ENCODE results near the gene YJEFN3. TPM values are rescaled to one million over a fixed set of nuclear protein-coding genes. Genes with fewer than 3 reads are reported as not detected.

Gene YJEFN3
- total RNA-seq, 1 donor from 2014 or later: 2.5 TPM

GRCh38 chr19:19488875-19489690, 39.6 kb upstream of the YJEFN3 start:
- DNase-seq (ENCODE audit: extremely low spot score in 2 of 2): no peak
- TF ChIP-seq POLR2AphosphoS5 (IDR thresholded peaks at IDR 0.05; ENCODE audit: insufficient read depth in 1 of 2, low read depth in 1 of 2): peak; percentile 40 to 68
- TF ChIP-seq POLR2A (IDR thresholded peaks at IDR 0.05): no peak
- TF ChIP-seq CTCF (IDR thresholded peaks at IDR 0.05): peak in 1 of 3 experiments; percentile 24
- Histone ChIP-seq H3K4me1 (peaks cover 57% of the 10 kb centered on the region), H3K27ac (peak overlapping the region; percentile 75), H3K27me3 (no peaks in the 10 kb centered on the region), H3K36me3 (peaks cover 0 to 12% of the 10 kb centered on the region in 2 donors), H3K9me3 (no peaks in the 10 kb centered on the region), H3K4me3 (peak overlapping the region; percentile 5 to 19)
- intact Hi-C loops (cut with DNase I): loop anchor here (10.0 kb wide), 1 partner anchor 84 kb away; the partner anchor contains the start of gene GATAD2A

- peaks cover 57% of the 10 kb centered on the region for H3K4me1 ChIP-seq
- intact Hi-C loops (cut with DNase I): loop anchor here (5.0 to 10.0 kb wide), 2 partner anchors 85 to 123 kb away; partner anchors contain the start of gene GATAD2A
- peak overlapping the region; percentile 75 for H3K27ac ChIP-seq
- TF ChIP-seq POLR2A (IDR thresholded peaks at IDR 0.05): no peak
- no peak for TF ChIP-seq CTCF (IDR thresholded peaks at IDR 0.05)
- TF ChIP-seq POLR2AphosphoS5 (IDR thresholded peaks at IDR 0.05; ENCODE audit: insufficient read depth in 1 of 2, low read depth in 1 of 2): no peak
- no peak for DNase-seq (ENCODE audit: extremely low spot score in 2 of 2)
- peaks cover 0 to 18% of the 10 kb centered on the region in 2 donors for H3K36me3 ChIP-seq
- H3K9me3 ChIP-seq: no peaks in the 10 kb centered on the region
- H3K4me3 ChIP-seq: peak overlapping the region in 1 of 2 donors; percentile 9
- H3K27me3 ChIP-seq: no peaks in the 10 kb centered on the region
Measured at GRCh38 chr19:19489804-19490204, 38.9 kb upstream of the YJEFN3 start.

DNA sequence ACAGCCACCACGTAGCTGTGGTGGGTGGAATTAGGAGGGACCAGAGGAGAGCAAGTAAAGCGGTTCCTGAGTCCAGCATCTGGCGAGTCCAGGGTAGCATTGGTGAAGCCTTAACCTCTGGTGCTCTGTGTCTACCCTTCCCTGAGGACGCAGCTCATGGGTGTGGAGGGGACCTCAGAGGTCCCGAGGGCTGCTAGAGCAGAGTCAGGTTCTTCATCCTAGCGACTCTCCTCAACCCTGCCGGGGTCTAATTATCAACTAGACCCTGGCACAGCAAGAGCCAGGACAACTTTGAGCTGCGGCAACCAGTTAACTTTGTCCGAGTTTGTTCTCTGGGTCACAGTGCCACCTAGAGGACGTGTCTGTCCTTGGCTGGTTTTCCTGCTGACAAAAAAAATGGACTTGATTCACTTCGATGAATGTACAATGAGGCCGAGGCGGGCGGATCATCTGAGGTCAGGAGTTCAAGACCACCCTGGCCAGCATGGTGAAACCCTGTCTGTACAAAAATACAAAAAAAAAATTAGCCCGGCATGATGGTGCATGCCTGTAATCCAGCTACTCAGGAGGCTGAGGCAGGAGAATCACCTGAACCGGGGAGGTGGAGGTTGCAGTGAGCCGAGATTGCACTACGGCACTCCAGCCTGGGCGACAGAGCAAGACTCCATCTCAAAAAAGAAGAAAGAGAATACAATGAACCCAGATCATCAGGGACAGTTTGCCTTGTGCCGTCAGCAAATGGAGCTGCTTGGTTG, 38.3 kb upstream of the YJEFN3 start:
- Histone ChIP-seq H3K27me3 (no peaks in the 10 kb centered on the region), H3K4me1 (peaks cover 51% of the 10 kb centered on the region), H3K9me3 (no peaks in the 10 kb centered on the region), H3K36me3 (peaks cover 0 to 18% of the 10 kb centered on the region in 2 donors), H3K4me3 (peak overlapping the region in 1 of 2 donors; percentile 9), H3K27ac (peak overlapping the region; percentile 75)
- intact Hi-C loops (cut with DNase I): loop anchor here (5.0 kb wide), 1 partner anchor 123 kb away; no protein-coding TSS in a partner anchor
- peak in 1 of 2 donors; percentile 46 for TF ChIP-seq POLR2AphosphoS5 (IDR thresholded peaks at IDR 0.05; ENCODE audit: insufficient read depth in 1 of 2, low read depth in 1 of 2)
- TF ChIP-seq POLR2A (IDR thresholded peaks at IDR 0.05): no peak
- TF ChIP-seq CTCF (IDR thresholded peaks at IDR 0.05): peak; percentile 67 to 81 (median 73)
- DNase-seq (ENCODE audit: extremely low spot score in 2 of 2): no peak

GRCh38 chr19:19491321-19492025, 37.2 kb upstream of the YJEFN3 start:
- Histone ChIP-seq H3K36me3 (peaks cover 0 to 28% of the 10 kb centered on the region in 2 donors), H3K4me1 (peaks cover 43% of the 10 kb centered on the region), H3K27ac (no peak overlapping the region), H3K27me3 (no peaks in the 10 kb centered on the region), H3K4me3 (no peak overlapping the region), H3K9me3 (no peaks in the 10 kb centered on the region)
- intact Hi-C loops (cut with DNase I): loop anchor here (5.0 kb wide), 1 partner anchor 124 kb away; no protein-coding TSS in a partner anchor
- no peak for DNase-seq (ENCODE audit: extremely low spot score in 2 of 2)
- TF ChIP-seq POLR2AphosphoS5 (IDR thresholded peaks at IDR 0.05; ENCODE audit: insufficient read depth in 1 of 2, low read depth in 1 of 2) (peak in 1 of 2 donors; percentile 17), POLR2A (IDR thresholded peaks at IDR 0.05) (no peak)

All from vagina (tissue), 2 donors.